IPS-NIHi7 (cell line): ENCODE measurements around the gene HNRNPLL.
"Not testable (repeated sequence)": the region's sequence is repeated elsewhere in the genome, so short reads cannot be mapped to it uniquely, and the experiment has no call there.

Experiments used
- DNase-seq: peaks from one replicate; pipeline ENCODE4 v3.0.0; 2012; ENCODE audit warnings: mixed read lengths; ENCODE audit errors: extremely low spot score

HNRNPLL gene

DNA sequence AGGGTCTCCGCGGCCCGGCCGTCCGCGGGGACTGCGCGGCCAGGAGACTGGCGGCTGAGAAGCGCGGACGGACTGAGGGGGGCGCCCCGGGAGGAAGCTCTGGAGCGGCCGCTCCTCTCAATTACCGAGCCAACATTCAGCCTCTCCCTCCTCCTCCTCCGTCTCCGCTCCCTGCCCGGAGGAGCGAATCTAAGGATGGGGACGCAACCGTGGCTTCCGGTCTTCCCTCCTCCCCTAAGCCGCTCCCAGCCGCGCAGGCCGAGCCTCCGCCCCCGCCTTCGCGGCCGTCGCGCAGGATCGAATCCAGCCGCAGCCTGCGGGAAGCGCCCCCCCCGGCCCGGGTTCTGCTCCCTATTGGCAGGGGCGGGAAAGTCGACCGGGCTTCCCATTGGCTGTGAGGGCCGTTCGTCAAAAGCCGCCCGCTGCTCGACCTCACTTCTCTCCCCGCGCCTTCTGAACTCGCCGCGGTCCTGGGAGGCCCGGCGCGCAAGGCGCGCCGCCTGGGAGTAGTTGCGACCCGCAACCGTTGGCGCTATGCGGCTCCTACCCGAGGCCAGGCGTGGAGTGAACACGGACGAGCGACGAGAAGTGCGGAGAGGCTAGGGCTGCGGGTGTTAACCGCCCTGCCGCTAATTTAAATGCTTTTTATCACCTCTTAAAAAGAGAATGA is at the start of gene HNRNPLL:
TSS of gene HNRNPLL (minus strand) at position 197 of the 670 bp plus-strand sequence. CDS start 302 bp downstream, outside the sequence.
- peak; percentile 98 for DNase-seq

- no peak for DNase-seq
Measured at GRCh38 chr2:38650717-38651116, 48.0 kb upstream of the HNRNPLL start.

DNA sequence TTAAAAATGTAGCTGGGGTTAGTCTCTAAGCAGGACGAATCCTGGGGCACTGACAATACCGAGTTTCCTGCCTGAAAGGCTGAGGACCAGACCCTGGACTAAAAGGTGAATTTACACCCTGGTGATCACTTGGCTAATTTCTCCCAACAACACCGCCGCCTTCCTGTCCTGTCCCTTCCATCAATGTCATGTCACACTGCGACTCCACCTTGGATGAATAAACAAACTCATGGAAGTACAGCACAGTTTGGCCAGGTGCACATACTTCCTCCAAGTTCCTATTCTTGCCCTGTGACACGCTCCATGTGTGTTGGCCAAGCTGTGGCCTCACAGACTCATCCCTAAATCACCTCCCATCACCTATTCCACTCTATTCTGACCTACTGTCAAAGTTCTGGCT is 47.3 kb upstream of the HNRNPLL start:
- no peak for DNase-seq

DNA sequence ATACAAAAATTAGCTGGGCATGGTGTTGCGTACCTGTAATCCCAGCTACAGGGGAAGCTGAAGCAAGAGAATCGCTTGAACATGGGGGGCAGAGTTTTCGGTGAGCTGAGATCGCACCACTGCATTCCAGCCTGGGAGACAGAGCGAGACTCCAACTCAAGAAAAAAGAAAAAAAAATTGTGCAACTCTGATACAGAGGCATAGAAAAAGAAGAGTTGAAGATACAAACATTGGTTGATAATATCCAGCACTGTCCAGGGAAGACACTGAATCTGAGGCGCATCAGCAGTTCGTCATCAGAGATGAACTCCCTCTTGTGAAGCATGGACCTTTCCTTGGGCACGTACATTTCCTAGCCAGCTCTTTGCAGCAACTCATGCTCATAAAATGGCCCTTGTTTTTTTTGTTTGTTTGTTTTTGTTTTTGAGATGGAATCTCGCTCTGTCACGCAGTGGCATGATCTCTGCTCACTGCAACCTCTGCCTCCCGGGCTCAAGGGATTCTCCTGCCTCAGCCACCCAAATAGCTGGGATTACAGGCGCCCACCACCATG is 46.5 kb upstream of the HNRNPLL start:
- no peak for DNase-seq

DNA sequence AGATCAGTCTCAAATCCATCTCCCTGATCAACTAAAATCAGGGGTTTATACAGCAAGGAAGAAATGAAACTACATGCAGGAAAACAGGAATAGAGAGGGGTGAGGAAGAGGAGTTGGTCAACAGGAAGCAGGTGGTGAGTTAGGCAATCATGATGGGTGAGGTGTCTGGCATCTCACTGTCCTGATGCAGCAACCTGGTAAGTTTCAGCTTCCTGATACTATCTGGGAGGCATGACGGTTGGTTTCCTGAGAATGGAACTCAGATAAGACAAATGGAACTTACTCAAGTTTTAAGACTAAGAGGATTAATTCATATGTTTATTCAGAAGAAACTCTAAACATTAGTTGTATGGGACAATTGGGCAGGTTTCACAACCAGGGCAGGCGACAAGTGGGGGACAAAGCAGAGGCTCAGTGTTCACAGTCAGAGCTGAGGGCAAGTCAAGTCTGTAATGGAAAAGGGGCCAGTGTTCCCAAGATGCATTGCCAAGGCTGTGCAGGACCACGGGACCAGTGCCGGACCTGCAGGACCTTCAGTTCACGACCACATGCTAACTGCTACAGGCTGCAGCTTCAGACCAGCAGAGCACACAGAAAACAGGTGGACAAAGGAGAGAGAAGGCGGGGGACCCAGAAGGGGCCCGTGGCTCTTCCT is 45.5 kb upstream of the HNRNPLL start:
- no peak for DNase-seq

- not testable (repeated sequence) for DNase-seq
Measured at GRCh38 chr2:38643683-38644511, 41.2 kb upstream of the HNRNPLL start.

DNA sequence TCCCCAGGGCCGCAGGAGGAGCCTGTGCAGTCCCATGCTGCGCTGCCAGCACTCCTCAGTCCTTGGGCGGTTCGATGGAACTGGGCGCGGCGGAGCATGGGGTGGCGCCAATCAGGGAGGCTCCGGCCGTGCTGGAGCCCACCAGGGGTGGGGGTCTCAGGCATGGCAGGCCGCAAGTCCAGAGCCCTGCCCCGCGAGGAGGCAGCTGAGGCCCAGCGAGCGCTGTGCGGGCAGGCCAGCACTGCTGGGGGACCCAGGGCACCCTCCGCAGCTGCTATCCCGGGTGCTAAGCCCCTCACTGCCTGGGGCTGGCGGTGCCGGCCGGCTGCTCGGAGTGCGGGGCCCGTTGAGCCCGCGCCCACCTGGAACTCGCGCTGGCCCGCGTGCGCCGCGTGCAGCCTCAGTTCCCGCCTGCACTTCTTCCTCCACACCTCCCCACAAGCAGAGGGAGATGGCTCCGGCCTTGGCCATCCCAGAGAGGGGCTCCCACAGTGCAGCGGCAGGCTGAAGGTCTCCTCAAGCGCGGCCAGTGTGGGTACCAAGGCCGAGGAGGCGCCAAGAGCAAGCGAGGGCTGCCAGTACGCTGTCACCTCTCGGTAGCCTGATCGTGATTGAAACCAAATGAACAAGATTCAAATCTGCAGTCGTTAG is 40.4 kb upstream of the HNRNPLL start:
- DNase-seq: no peak

DNA sequence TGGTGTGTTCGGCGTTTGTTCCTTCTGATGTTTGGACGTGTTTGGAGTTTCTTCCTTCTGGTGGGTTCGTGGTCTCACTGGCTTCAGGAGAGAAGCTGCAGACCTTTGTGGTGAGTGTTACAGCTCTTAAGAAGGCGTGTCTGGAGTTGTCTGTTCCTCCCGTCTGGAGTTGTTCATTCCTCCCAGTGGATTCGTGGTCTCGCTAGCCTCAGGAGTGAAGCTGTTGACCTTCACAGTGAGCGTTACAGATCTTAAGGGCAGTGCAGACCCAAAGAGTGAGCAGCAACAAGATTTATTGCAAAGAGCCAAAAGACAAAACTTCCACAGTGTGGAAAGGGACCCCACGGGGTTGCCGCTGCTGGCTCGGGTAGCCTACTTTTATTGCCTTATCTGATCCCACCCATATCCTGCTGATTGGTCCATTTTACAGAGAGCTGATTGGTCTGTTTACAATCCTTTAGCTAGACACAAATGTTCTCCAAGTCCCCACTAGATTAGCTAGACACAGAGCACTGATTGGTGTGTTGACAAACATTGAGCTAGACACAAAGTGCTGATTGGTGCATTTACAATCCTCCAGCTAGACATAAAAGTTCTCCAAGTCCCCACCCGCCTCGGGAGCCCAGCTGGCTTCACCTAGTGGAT is 39.8 kb upstream of the HNRNPLL start:
- not testable (repeated sequence) for DNase-seq

DNA sequence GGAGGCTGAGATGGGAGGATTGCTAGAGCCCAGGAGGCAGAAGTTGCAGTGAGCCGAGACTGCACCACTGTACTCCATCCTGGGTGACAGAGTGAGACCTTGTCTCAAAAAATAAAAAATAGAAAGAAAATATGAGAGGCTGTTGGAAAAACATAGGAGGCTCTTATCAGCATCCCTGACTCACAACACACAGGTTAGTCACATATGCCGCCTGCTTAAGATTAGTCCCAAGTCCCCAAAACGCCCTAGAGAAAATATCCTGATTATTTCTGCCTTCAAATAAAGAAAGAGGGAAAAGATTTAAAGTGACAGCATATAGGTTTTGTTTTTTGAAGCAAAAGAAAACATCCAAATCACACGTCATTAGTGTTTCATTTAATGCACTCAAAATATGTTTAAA is 33.3 kb upstream of the HNRNPLL start:
- DNase-seq: no peak

- no peak for DNase-seq
Measured at GRCh38 chr2:38635139-38635538, 32.4 kb upstream of the HNRNPLL start.

GRCh38 chr2:38634684-38635083 is 32.0 kb upstream of the HNRNPLL start:
- DNase-seq: no peak

GRCh38 chr2:38633895-38634294 is 31.2 kb upstream of the HNRNPLL start:
- DNase-seq: no peak

- DNase-seq: no peak
Measured at GRCh38 chr2:38632980-38633379, 30.3 kb upstream of the HNRNPLL start.

DNA sequence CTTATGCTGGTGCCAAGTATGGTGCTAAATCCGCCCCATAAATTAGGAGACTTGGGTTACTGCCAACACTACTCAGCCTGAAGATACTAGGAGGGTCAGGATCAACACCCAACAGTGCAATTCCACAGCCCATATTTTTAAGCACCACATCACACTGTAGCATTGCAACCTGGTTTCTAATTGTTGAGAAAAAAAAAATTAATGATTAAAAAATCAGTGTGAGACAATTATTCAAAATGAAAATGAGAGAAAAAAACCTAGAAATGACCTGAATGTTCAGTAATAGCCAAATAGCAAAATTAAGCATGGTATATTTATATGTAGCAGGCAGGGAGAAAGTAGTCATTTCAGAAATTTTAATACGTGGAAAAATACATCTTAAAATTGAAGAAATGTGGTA is 29.2 kb upstream of the HNRNPLL start:
- no peak for DNase-seq

DNA sequence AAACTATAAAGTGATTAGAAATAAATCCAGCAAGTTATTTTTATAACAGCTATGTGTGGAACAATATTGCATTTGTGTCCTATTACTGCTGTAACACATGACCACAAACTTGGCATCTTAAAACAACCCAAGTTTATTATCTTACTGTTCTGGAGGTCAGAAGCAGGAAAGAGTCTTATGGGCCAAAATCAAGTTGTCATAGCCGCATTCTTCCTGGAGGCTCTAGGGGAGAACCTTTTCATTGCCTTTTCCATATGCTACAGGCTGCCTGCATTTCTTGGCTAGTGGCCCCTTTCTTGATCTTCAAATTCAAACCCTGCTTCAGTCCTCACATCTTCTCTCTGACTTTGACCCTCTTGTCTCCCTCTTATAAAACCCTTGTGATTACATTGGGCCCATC is 27.0 kb upstream of the HNRNPLL start:
- DNase-seq: no peak

- DNase-seq: no peak
Measured at GRCh38 chr2:38627391-38627790, 24.7 kb upstream of the HNRNPLL start.

GRCh38 chr2:38626326-38627035 is 23.8 kb upstream of the HNRNPLL start:
- no peak for DNase-seq

DNA sequence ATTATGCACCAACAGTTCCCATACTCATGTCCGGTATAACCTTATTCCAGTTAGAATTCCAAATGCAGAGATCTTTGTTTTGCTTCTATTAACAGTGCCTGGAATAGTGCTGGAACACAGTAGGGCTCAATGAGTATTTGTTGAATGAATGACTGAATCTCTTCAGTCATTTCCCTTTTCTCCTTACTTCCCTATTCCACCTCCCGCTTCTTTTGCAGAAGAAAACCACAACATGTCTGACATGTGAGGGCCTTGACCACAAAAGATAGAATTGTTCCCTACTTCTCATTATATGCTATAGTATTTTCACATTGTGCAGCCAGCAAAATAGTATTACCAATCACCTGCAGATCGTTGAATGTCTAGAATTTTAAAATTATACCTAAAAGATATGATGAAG is 19.5 kb upstream of the HNRNPLL start:
- no peak for DNase-seq

DNA sequence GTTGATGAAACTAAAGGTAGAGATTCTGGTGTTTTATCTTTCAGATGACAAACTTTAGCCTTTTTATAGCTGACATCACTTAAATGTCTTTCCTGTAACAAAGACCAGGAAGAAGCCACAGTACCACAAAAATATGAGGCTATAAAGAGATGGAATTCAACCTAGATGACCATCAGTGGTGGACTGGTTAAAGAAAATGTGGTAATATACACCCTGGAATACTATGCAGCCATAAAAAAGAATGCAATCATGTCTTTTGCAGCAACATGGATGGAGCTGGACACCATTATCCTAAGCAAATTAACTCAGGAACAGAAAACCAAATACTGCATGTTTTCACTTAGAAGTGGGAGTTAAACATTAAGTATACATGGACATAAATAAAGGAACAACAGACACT is 18.3 kb upstream of the HNRNPLL start:
- DNase-seq: no peak

DNA sequence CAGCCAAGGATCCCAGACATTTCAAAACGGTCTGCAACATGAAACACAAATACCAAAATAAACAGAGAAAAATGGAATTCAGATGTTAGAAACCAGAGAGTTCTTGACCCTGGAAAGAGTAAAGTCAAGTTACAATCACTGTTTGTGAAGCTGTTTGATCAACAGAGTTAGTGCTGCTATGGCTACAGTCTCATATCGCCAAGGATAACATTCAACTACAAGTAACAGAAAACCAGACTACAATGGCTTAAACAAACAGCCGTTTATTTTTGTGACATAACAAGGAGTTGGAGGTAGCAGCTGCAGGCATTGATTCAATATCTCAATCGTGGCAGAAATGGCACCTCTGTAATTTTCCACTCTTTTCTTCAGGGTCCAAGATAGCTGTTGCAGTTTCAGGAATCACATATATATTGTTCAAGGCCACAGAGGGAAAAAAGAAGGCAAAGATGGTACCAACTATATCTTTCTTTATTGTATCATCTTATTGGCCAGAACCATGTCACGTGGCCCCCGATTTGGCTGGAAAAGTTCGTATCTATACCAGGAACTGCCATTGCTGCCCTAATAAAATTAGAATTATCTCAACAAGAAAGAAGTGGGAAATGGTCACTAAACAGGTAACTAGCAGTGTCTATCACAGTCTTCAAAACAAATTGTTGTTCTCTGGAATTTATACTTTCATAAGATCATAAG is 17.7 kb upstream of the HNRNPLL start:
- no peak for DNase-seq
